ENCODE measurements around the gene VCL. TPM values are rescaled to one million over a fixed set of nuclear protein-coding genes. Genes with fewer than 3 reads are reported as not detected.

Gene VCL
- total and polyA plus RNA-seq, 2 of the 8 experiments (the other 6 are each of a cell fraction or from before 2014, with no cell fraction given), result 119 to 377 TPM

DNA sequence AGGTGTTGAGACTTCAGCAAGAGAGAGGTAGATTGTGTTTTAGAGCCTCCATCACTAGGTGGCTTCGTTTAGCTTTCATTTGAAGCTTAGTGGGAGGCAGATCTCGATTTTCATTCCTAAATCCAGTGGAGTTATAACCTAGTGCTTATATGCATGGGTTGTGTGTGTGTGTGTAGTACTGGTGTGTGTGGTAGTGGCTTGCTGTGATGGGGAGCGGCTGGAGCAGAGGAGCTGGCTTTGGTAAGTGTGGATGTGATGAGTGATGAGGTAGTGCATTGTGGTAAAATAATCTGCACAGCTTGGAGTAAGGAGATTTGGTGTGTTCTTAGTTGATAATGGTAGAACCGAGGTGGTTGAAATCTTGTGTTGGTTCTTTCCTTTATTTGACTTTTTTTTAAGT, 109.5 kb downstream of the VCL start:
- 0 out of 4 replicates have a peak, but pooled peaks cover 0 to 3% of the 10 kb centered on the region in 2 experiments for H3K79me2 ChIP-seq (ENCODE audit: control insufficient read depth in 1 of 2, insufficient read depth in 2 of 2, low read length in 2 of 2)
- H2BK20ac ChIP-seq (ENCODE audit: low read length), result no peak overlapping the region
- H3K27ac ChIP-seq (ENCODE audit: low read depth, low read length), result no peak overlapping the region
- no peak overlapping the region for H3K9ac ChIP-seq (replicated peaks in 1 of 4; ENCODE audit: extremely low read depth in 1 of 4, low read depth in 3 of 4, low read length in 3 of 4)
- peaks cover 1 to 4% of the 10 kb centered on the region in 2 experiments for H4K20me1 ChIP-seq (replicated peaks in 1 of 2; ENCODE audit: control insufficient read depth in 1 of 2, insufficient read depth in 2 of 2, low read length in 2 of 2)
- ChIA-PET POLR2A (ENCODE audit: partially characterized antibody) (interaction anchor here (0.7 to 1.6 kb wide), 4 partner anchors 11 to 82 kb away, joined by 3 to 6 read pairs (median 4); no protein-coding TSS in a partner anchor), CTCF (ENCODE audit: partially characterized antibody) (interaction anchor here (1.8 to 1.9 kb wide), 2 partner anchors 14 kb away, joined by 4 to 5 read pairs; no protein-coding TSS in a partner anchor)
- WGBS, 2 experiments (ENCODE audit: extremely low coverage in 1 of 2, insufficient coverage in 1 of 2, insufficient read length in 1 of 2, insufficient replicate concordance in 2 of 2, low coverage in 1 of 2, low lambda C conversion rate in 2 of 2, missing lambda C conversion rate in 1 of 2), result 92% methylated on average over 4 of the region's 4 CpGs; no CpG with 5 or more reads in 1 of the 2 experiments
- H2AK5ac ChIP-seq (ENCODE audit: low read depth, low read length), result no peak overlapping the region
- H3K23me2 ChIP-seq (ENCODE audit: low read depth, low read length), result no peaks in the 10 kb centered on the region
- H3K9me3 ChIP-seq (ENCODE audit: insufficient read depth in 2 of 2, low read depth in 1 of 2, low read length in 1 of 2), result no peaks in the 10 kb centered on the region
- no peak overlapping the region for H3K14ac ChIP-seq (ENCODE audit: insufficient read length)
- H4K8ac ChIP-seq (ENCODE audit: extremely low read depth, insufficient read depth, low read length), result no peak overlapping the region
- no peak overlapping the region for H4K91ac ChIP-seq (replicated peaks; ENCODE audit: insufficient read length, low read length)
- no peak overlapping the region for H3K18ac ChIP-seq (ENCODE audit: extremely low read depth, low read length)
- FAIRE-seq (no peak), DNase-seq (ENCODE audit: low read depth in 1 of 2, low spot score in 2 of 2) (no peak)
- no peak overlapping the region for H3K4me2 ChIP-seq (ENCODE audit: insufficient read depth in 1 of 2, low read depth in 2 of 2, low read length in 2 of 2)
- H3K56ac ChIP-seq (replicated peaks; ENCODE audit: insufficient read length, low read depth, low read length), result no peak overlapping the region
- no peak overlapping the region for H2AFZ ChIP-seq (ENCODE audit: low read length)
- no peak overlapping the region for H2BK12ac ChIP-seq (ENCODE audit: low read depth, low read length)
- no peaks in the 10 kb centered on the region for H3K4me1 ChIP-seq (replicated peaks in 1 of 4; ENCODE audit: control insufficient read depth in 3 of 4, insufficient read depth in 4 of 4, low read length in 3 of 4)
- H2BK15ac ChIP-seq (ENCODE audit: low read length), result no peak overlapping the region
- no peak overlapping the region for H4K5ac ChIP-seq (ENCODE audit: insufficient read length, low read depth, low read length)
- no peaks in the 10 kb centered on the region for H3K27me3 ChIP-seq (replicated peaks in 1 of 4; ENCODE audit: control insufficient read depth in 3 of 4, extremely low read depth in 1 of 4, insufficient read depth in 3 of 4, low read length in 3 of 4)
- no peak overlapping the region for H3K4ac ChIP-seq (replicated peaks; ENCODE audit: insufficient read length, low read depth, low read length)
- peaks cover 59 to 96% (median 81%) of the 10 kb centered on the region in 4 experiments for H3K36me3 ChIP-seq (ENCODE audit: control insufficient read depth in 2 of 4, insufficient read depth in 4 of 4, low read length in 3 of 4)
- H2BK5ac ChIP-seq (ENCODE audit: low read depth, low read length), result no peak overlapping the region
- no peaks in the 10 kb centered on the region for H3K79me1 ChIP-seq (ENCODE audit: low read depth, low read length)
- H3K23ac ChIP-seq (ENCODE audit: insufficient read length), result no peak overlapping the region
- no peak overlapping the region for H2BK120ac ChIP-seq (replicated peaks; ENCODE audit: low read depth, low read length)
- no peak overlapping the region for H3K4me3 ChIP-seq (ENCODE audit: extremely low read depth in 1 of 4, insufficient read depth in 2 of 4, low read depth in 3 of 4, low read length in 4 of 4)
- TF ChIP-seq FOSL1 (IDR thresholded peaks at IDR 0.05; ENCODE audit: insufficient read depth, low read depth, low read length) (no peak), TBP (IDR thresholded peaks at IDR 0.05; ENCODE audit: low read depth, low read length) (no peak), EP300 (IDR thresholded peaks at IDR 0.05; ENCODE audit: borderline replicate concordance in 1 of 2, low read depth in 2 of 2, low read length in 2 of 2) (no peak), SIX5 (IDR thresholded peaks at IDR 0.05; ENCODE audit: low read depth, low read length) (no peak)

Measured in H1 (cell line).